Neural progenitor cell (in vitro differentiated cells): Measurements from ENCODE around the gene FBRSL1.

Source experiments
- CTCF ChIP-seq: fragments of 200-600 bp; sonication (generic); IDR thresholded peaks from 2 replicates; pipeline ENCODE4 v1.5.1; 2017; ENCODE audit warnings: antibody characterized with exemption, mild to moderate bottlenecking
- EZH2 ChIP-seq: fragments of 200-600 bp; sonication (generic); IDR thresholded peaks from 2 replicates; pipeline ENCODE4 v1.6.1; 2017; ENCODE audit warnings: antibody characterized with exemption, mild to moderate bottlenecking, moderate library complexity
- EZH2phosphoT487 ChIP-seq: fragments of 200-600 bp; sonication (generic); IDR thresholded peaks from 2 replicates; pipeline ENCODE4 v1.6.1; 2017; ENCODE audit warnings: antibody characterized with exemption

- TF ChIP-seq CTCF = no peak
- TF ChIP-seq EZH2 = no peak
- no peak for TF ChIP-seq EZH2phosphoT487
Measured at GRCh38 chr12:132505852-132506219, 15.9 kb downstream of the FBRSL1 start.
